Endothelial cell of umbilical vein (primary cell): Measurements from ENCODE around the gene CPED1. TPM values are rescaled to one million over a fixed set of nuclear protein-coding genes. Genes with fewer than 3 reads are reported as not detected.

ENCODE experiments used
- BruUV-seq: library from RNA; stranded (reverse); fragments of 400-500 nt; replicated peaks from 2 replicates; lab custom pipeline; 2021; lab: Mats Ljungman, UMichigan
- CTCF ChIA-PET: fragments of 300-600, 350-600 bp; sonication (Branson Sonifier 250); formaldehyde crosslinking; loops from one replicate; lab custom pipeline; 2021; ENCODE audit warnings: antibody characterized with exemption, inconsistent platforms; lab: Charles Lee
- POLR2A ChIA-PET: fragments of 300-600, 350-600 bp; sonication (Branson Sonifier 250); formaldehyde crosslinking; loops from one replicate; lab custom pipeline; 2021; ENCODE audit warnings: antibody characterized with exemption, inconsistent platforms; lab: Charles Lee
- DNase-seq: peaks from one replicate; pipeline ENCODE4 v3.0.0-alpha.2; 2011; ENCODE audit warnings: low read depth, low spot score
- FAIRE-seq: peaks from 2 replicates; lab custom pipeline; 2011; peaks lifted over from hg19 to GRCh38; lab: Jason Lieb, UNC
- H2AFZ ChIP-seq: 2 replicates; pipeline ENCODE4 v1.6.0; 2012; ENCODE audit warnings: low read depth, low read length, control low read depth, inconsistent platforms
- H3K27ac ChIP-seq: 2 replicates; pipeline ENCODE4 v1.5.1; 2011; ENCODE audit warnings: low read depth, mild to moderate bottlenecking, control low read depth, low read length, moderate library complexity; ENCODE audit not compliant: insufficient read depth
- H3K27me3 ChIP-seq, 2 experiments: 2 replicates each; pipeline versions ENCODE4 v1.6.0 to v1.6.1; 2011; ENCODE audit warnings: low read length in 2 of 2, mixed read lengths in 1 of 2; ENCODE audit not compliant: control insufficient read depth in 2 of 2, insufficient read depth in 2 of 2
- H3K36me3 ChIP-seq, 2 experiments: 2 replicates in 1 of 2; 3 replicates in 1 of 2; pipeline ENCODE4 v1.5.1; 2011; ENCODE audit warnings: low read length in 2 of 2, mild to moderate bottlenecking in 1 of 2, moderate library complexity in 1 of 2; ENCODE audit not compliant: control insufficient read depth in 2 of 2, insufficient read depth in 2 of 2; ENCODE audit errors: extremely low read depth in 1 of 2
- H3K4me1 ChIP-seq: 3 replicates; pipeline ENCODE4 v1.5.1; 2011; ENCODE audit warnings: mild to moderate bottlenecking, low read length; ENCODE audit not compliant: control insufficient read depth, insufficient read depth; ENCODE audit errors: extremely low read depth
- H3K4me2 ChIP-seq: 2 replicates; pipeline ENCODE4 v1.6.1; 2011; ENCODE audit warnings: low read length, control low read depth, mixed read lengths; ENCODE audit not compliant: insufficient read depth
- H3K4me3 ChIP-seq, 3 experiments: fragments of 200-600 bp in 1 of 3; sonication (generic), shearing (Covaris generic) in 1 of 3; replicated peaks in 1 of 3; 2 replicates each; pipeline ENCODE4 v1.5.1; 2011 to 2016; ENCODE audit warnings: control low read depth in 3 of 3, low read length in 3 of 3, mild to moderate bottlenecking in 2 of 3, inconsistent platforms in 1 of 3, low read depth in 1 of 3, moderate library complexity in 1 of 3; ENCODE audit not compliant: insufficient read depth in 1 of 3
- H3K79me2 ChIP-seq: 2 replicates; pipeline ENCODE4 v1.6.0; 2012; ENCODE audit warnings: low read length, inconsistent platforms; ENCODE audit not compliant: control insufficient read depth, insufficient read depth
- H3K9ac ChIP-seq: replicated peaks from 2 replicates; pipeline ENCODE3; 2011; ENCODE audit warnings: low read length, control low read depth; ENCODE audit not compliant: insufficient read depth; ENCODE audit errors: extremely low read depth
- H3K9me1 ChIP-seq: replicated peaks from 3 replicates; pipeline ENCODE4 v1.6.0; 2011; ENCODE audit warnings: mild to moderate bottlenecking, low read length; ENCODE audit not compliant: control insufficient read depth, insufficient read depth; ENCODE audit errors: extremely low read depth
- H3K9me3 ChIP-seq: replicated peaks from 2 replicates; pipeline ENCODE4 v1.5.1; 2012; ENCODE audit warnings: low read length, inconsistent platforms; ENCODE audit not compliant: control insufficient read depth, insufficient read depth
- H4K20me1 ChIP-seq: replicated peaks from 2 replicates; pipeline ENCODE3; 2011; ENCODE audit warnings: mild to moderate bottlenecking, low read length; ENCODE audit not compliant: control insufficient read depth, insufficient read depth; ENCODE audit errors: extremely low read depth
- EZH2 ChIP-seq: IDR thresholded peaks from 2 replicates; pipeline ENCODE4 v1.6.1; 2012; ENCODE audit warnings: borderline replicate concordance, low read depth, mild to moderate bottlenecking, moderate library complexity, low read length, inconsistent platforms; ENCODE audit not compliant: severe bottlenecking
- FOS ChIP-seq: IDR thresholded peaks from 2 replicates; pipeline ENCODE4 v1.6.1; 2011; ENCODE audit warnings: mild to moderate bottlenecking, low read length, moderate library complexity, borderline replicate concordance; ENCODE audit not compliant: insufficient read depth
- GATA2 ChIP-seq: IDR thresholded peaks from 2 replicates; pipeline ENCODE4 v1.7.0; 2011; ENCODE audit warnings: low read depth, mild to moderate bottlenecking, moderate library complexity, mixed read lengths, low read length; ENCODE audit not compliant: insufficient read length, insufficient read depth
- JUN ChIP-seq: IDR thresholded peaks from 2 replicates; pipeline ENCODE4 v1.6.1; 2011; ENCODE audit warnings: borderline replicate concordance, low read depth; ENCODE audit not compliant: insufficient read length, insufficient read depth
- MYC ChIP-seq: IDR thresholded peaks from one replicate; pipeline ENCODE4 v1.6.1; 2011; ENCODE audit warnings: mild to moderate bottlenecking, low read depth, low read length
- POLR2A ChIP-seq: IDR thresholded peaks from 2 replicates; pipeline ENCODE4 v1.6.1; 2012; ENCODE audit warnings: low read depth, mild to moderate bottlenecking, control low read depth, low read length
- POLR2AphosphoS5 ChIP-seq: IDR thresholded peaks from 2 replicates; pipeline ENCODE4 v1.6.1; 2012; ENCODE audit warnings: low read depth, mild to moderate bottlenecking, control low read depth, low read length, moderate library complexity; ENCODE audit not compliant: insufficient read depth
- dilution Hi-C: fragments of 300-500 bp; cut with MboI; formaldehyde crosslinking; loops from one replicate; pipeline ENCODE4 v1.15.0; 2019; ENCODE audit warnings: low sequenced_read_pairs; ENCODE audit not compliant: extremely low pct_ligation_motif_present
- intact Hi-C: fragments of 100-400 bp; cut with micrococcal nuclease; formaldehyde crosslinking; loops from one replicate; pipeline ENCODE4 v1.10.0; 2022
- polyA plus RNA-seq, 4 experiments: library from polyadenylated mRNA; depleted of rRNA in 3 of 4; stranded (reverse) in 3 of 4; unstranded in 1 of 4; fragments of >200 nt; gene quantifications; 2 replicates each; pipeline versions ENCODE4 v1.2.1 to v1.2.3, GENCODE V29; 2011 to 2012; ENCODE audit warnings: missing spikeins in 1 of 4
- total RNA-seq: library from RNA; stranded (reverse); gene quantifications from 2 replicates; pipeline ENCODE4 v1.2.3, GENCODE V29; 2021
- TF ChIP-seq, protein P1 (sequence below): IDR thresholded peaks from 2 replicates; pipeline ENCODE4 v1.6.1; 2011; ENCODE audit not compliant: insufficient read depth, insufficient read length
- TF ChIP-seq, protein P2 (sequence below), 2 donors: IDR thresholded peaks; 1 replicate in 1 of 2; 2 replicates in 1 of 2; pipeline ENCODE4 v1.5.1; 2011; ENCODE audit warnings: low read length in 2 of 2, mild to moderate bottlenecking in 2 of 2, moderate library complexity in 2 of 2, control low read depth in 1 of 2, inconsistent platforms in 1 of 2, low read depth in 1 of 2; ENCODE audit not compliant: insufficient read depth in 1 of 2; ENCODE audit errors: extremely low read depth in 1 of 2

CPED1 gene
- total and polyA plus RNA-seq, 2 donors (not counting 3 experiments of a cell fraction or from before 2014, with no cell fraction given), result 0.22 to 3.0 TPM

DNA sequence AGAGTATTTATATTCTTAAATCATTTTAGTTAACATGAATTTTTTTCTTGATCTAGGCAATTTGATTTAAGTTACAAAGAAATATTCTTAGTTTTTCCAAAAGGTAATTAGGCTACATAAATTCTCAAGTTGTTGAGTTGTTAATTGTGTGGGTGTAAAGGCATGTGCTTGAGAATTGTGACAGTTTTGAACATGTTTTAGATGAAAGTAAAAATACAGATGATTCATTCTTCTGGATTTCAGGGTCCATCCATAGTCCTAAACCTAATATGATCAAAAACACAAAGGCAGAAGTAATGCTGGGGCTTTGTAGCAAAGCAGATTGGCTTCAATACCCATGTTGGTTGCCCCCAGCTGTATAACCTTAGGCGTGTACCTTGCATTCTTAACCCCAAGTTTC is 127.9 kb downstream of the CPED1 start:
- Histone ChIP-seq H3K4me1 (no peaks in the 10 kb centered on the region), H3K27ac (no peak overlapping the region), H3K36me3 (no peaks in the 10 kb centered on the region), H3K4me3 (no peak overlapping the region), H3K9ac (no peak overlapping the region), H4K20me1 (no peaks in the 10 kb centered on the region), H3K9me1 (no peaks in the 10 kb centered on the region), H3K79me2 (no peaks in the 10 kb centered on the region), H3K4me2 (no peak overlapping the region), H3K27me3 (peaks cover 0 to 7% of the 10 kb centered on the region in 2 experiments), H3K9me3 (no peaks in the 10 kb centered on the region), H2AFZ (no peak overlapping the region)
- intact Hi-C loops (no loop called here), dilution Hi-C loops (no loop called here)
- POLR2A ChIA-PET, result no interaction called here
- DNase-seq (no peak), FAIRE-seq (no peak)
- no TSS peak for BruUV-seq
- CTCF ChIA-PET, result no interaction called here
- no peak for TF ChIP-seq FOS
- TF ChIP-seq, protein P1, sequence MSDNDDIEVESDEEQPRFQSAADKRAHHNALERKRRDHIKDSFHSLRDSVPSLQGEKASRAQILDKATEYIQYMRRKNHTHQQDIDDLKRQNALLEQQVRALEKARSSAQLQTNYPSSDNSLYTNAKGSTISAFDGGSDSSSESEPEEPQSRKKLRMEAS, result no peak
- no peak for TF ChIP-seq POLR2A
- no peak for TF ChIP-seq MYC
- TF ChIP-seq, protein P2, sequence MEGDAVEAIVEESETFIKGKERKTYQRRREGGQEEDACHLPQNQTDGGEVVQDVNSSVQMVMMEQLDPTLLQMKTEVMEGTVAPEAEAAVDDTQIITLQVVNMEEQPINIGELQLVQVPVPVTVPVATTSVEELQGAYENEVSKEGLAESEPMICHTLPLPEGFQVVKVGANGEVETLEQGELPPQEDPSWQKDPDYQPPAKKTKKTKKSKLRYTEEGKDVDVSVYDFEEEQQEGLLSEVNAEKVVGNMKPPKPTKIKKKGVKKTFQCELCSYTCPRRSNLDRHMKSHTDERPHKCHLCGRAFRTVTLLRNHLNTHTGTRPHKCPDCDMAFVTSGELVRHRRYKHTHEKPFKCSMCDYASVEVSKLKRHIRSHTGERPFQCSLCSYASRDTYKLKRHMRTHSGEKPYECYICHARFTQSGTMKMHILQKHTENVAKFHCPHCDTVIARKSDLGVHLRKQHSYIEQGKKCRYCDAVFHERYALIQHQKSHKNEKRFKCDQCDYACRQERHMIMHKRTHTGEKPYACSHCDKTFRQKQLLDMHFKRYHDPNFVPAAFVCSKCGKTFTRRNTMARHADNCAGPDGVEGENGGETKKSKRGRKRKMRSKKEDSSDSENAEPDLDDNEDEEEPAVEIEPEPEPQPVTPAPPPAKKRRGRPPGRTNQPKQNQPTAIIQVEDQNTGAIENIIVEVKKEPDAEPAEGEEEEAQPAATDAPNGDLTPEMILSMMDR (IDR thresholded peaks at IDR 0.05; ENCODE audit: extremely low read depth in 1 of 2, insufficient read depth in 1 of 2, low read depth in 1 of 2, low read length in 2 of 2), result no peak
- no peak for TF ChIP-seq GATA2
- TF ChIP-seq EZH2, result no peak
- no peak for TF ChIP-seq POLR2AphosphoS5
- no peak for TF ChIP-seq JUN
